H9 (cell line): ENCODE results near the gene SWAP70. TPM values are rescaled to one million over a fixed set of nuclear protein-coding genes. Genes with fewer than 3 reads are reported as not detected.

Source experiments
- DNase-seq: peaks from one replicate; pipeline ENCODE4 v3.0.0-alpha.2; 2017
- H2AFZ ChIP-seq: one replicate; pipeline ENCODE4 v1.6.1; 2013; ENCODE audit warnings: mild to moderate bottlenecking, low read length, control low read depth, moderate library complexity
- H2AK5ac ChIP-seq: 2 replicates; pipeline ENCODE4 v1.6.1; 2013; ENCODE audit warnings: low read length, control low read depth, mixed read lengths; ENCODE audit not compliant: insufficient read length
- H2BK120ac ChIP-seq: one replicate; pipeline ENCODE4 v1.6.1; 2013; ENCODE audit warnings: low read depth, mild to moderate bottlenecking, low read length, control low read depth, inconsistent platforms; ENCODE audit not compliant: poor library complexity, severe bottlenecking
- H2BK12ac ChIP-seq: 2 replicates; pipeline ENCODE4 v1.6.1; 2013; ENCODE audit warnings: low read length, control low read depth, mixed read lengths, low read depth; ENCODE audit not compliant: insufficient read length
- H2BK15ac ChIP-seq: 2 replicates; pipeline ENCODE4 v1.6.1; 2013; ENCODE audit warnings: low read depth, low read length, control low read depth
- H2BK20ac ChIP-seq: one replicate; pipeline ENCODE4 v1.6.1; 2013; ENCODE audit warnings: low read depth, mild to moderate bottlenecking, low read length, control low read depth, inconsistent platforms; ENCODE audit not compliant: poor library complexity, severe bottlenecking
- H2BK5ac ChIP-seq: 2 replicates; pipeline ENCODE4 v1.6.1; 2013; ENCODE audit warnings: low read length, control low read depth, mixed read lengths; ENCODE audit not compliant: insufficient read length
- H3K14ac ChIP-seq: 2 replicates; pipeline ENCODE4 v1.6.1; 2013; ENCODE audit warnings: low read length, control low read depth; ENCODE audit not compliant: insufficient read depth
- H3K18ac ChIP-seq: 2 replicates; pipeline ENCODE4 v1.6.1; 2013; ENCODE audit warnings: low read depth, mild to moderate bottlenecking, mixed read lengths, low read length, control low read depth; ENCODE audit not compliant: insufficient read length
- H3K23ac ChIP-seq: 2 replicates; pipeline ENCODE4 v1.6.1; 2013; ENCODE audit warnings: low read length, control low read depth, mixed read lengths, low read depth; ENCODE audit not compliant: insufficient read length
- H3K23me2 ChIP-seq: 2 replicates; pipeline ENCODE4 v1.6.1; 2013; ENCODE audit warnings: low read depth, mild to moderate bottlenecking, mixed read lengths, low read length, control low read depth; ENCODE audit not compliant: insufficient read length, poor library complexity, severe bottlenecking
- H3K27ac ChIP-seq: 2 replicates; pipeline ENCODE4 v1.5.1; 2013; ENCODE audit warnings: low read length, control low read depth, mixed read lengths, low read depth; ENCODE audit not compliant: insufficient read length
- H3K27me3 ChIP-seq: 2 replicates; pipeline ENCODE4 v1.6.1; 2013; ENCODE audit warnings: low read length, control low read depth, inconsistent platforms; ENCODE audit not compliant: insufficient read depth
- H3K4ac ChIP-seq: 2 replicates; pipeline ENCODE4 v1.6.1; 2013; ENCODE audit warnings: low read depth, mild to moderate bottlenecking, control low read depth, inconsistent platforms, low read length, moderate library complexity
- H3K4me1 ChIP-seq: 2 replicates; pipeline ENCODE4 v1.6.1; 2013; ENCODE audit warnings: low read length, control low read depth, inconsistent platforms; ENCODE audit not compliant: insufficient read depth
- H3K4me2 ChIP-seq: 2 replicates; pipeline ENCODE4 v1.6.1; 2013; ENCODE audit warnings: low read length, control low read depth, mixed read lengths; ENCODE audit not compliant: insufficient read length, insufficient read depth
- H3K56ac ChIP-seq: 2 replicates; pipeline ENCODE4 v1.6.1; 2013; ENCODE audit warnings: low read depth, mild to moderate bottlenecking, mixed read lengths, low read length, control low read depth; ENCODE audit not compliant: insufficient read length
- H3K79me1 ChIP-seq: 2 replicates; pipeline ENCODE4 v1.6.1; 2013; ENCODE audit warnings: low read depth, mild to moderate bottlenecking, moderate library complexity, low read length, control low read depth, inconsistent platforms; ENCODE audit not compliant: insufficient read depth, poor library complexity, severe bottlenecking
- H3K79me2 ChIP-seq: 2 replicates; pipeline ENCODE4 v1.6.1; 2013; ENCODE audit warnings: low read length, control low read depth, inconsistent platforms; ENCODE audit not compliant: insufficient read depth
- H3K9ac ChIP-seq: 2 replicates; pipeline ENCODE4 v1.6.1; 2013; ENCODE audit warnings: low read length, control low read depth, mixed read lengths; ENCODE audit not compliant: insufficient read length; ENCODE audit errors: extremely low read depth
- H3K9me3 ChIP-seq: one replicate; pipeline ENCODE4 v1.6.1; 2013; ENCODE audit warnings: low read depth, low read length, inconsistent platforms; ENCODE audit not compliant: control insufficient read depth
- H3T11ph ChIP-seq: one replicate; pipeline ENCODE4 v1.6.1; 2013; ENCODE audit warnings: mild to moderate bottlenecking, low read length, control low read depth, inconsistent platforms
- H4K20me1 ChIP-seq: one replicate; pipeline ENCODE4 v1.6.1; 2013; ENCODE audit not compliant: control insufficient read depth, insufficient read length, insufficient read depth
- H4K5ac ChIP-seq: 2 replicates; pipeline ENCODE4 v1.6.1; 2013; ENCODE audit warnings: low read depth, mild to moderate bottlenecking, mixed read lengths, low read length, control low read depth; ENCODE audit not compliant: insufficient read length
- H4K8ac ChIP-seq: replicated peaks from 2 replicates; pipeline ENCODE4 v1.6.1; 2013; ENCODE audit warnings: low read length, control low read depth, mixed read lengths, low read depth; ENCODE audit not compliant: insufficient read length
- H4K91ac ChIP-seq: 2 replicates; pipeline ENCODE4 v1.6.1; 2013; ENCODE audit warnings: low read depth, mild to moderate bottlenecking, moderate library complexity, mixed read lengths, low read length, control low read depth; ENCODE audit not compliant: insufficient read length
- H3K27ac Mint-ChIP-seq, 3 experiments: 2 replicates in 2 of 3; 3 replicates in 1 of 3; pipeline ENCODE4 v1.8.0; 2020 to 2021; ENCODE audit warnings: mixed read lengths in 3 of 3, mild to moderate bottlenecking in 1 of 3, moderate library complexity in 1 of 3
- H3K27me3 Mint-ChIP-seq: 2 replicates; pipeline ENCODE4 v1.8.0; 2021; ENCODE audit warnings: low read depth, mild to moderate bottlenecking, moderate library complexity, mixed read lengths
- H3K36me3 Mint-ChIP-seq, 3 experiments: 2 replicates in 2 of 3; 3 replicates in 1 of 3; pipeline ENCODE4 v1.8.0; 2020 to 2021; ENCODE audit warnings: low read depth in 3 of 3, mixed read lengths in 3 of 3; ENCODE audit not compliant: insufficient read depth in 1 of 3
- H3K4me1 Mint-ChIP-seq, 2 experiments: 2 replicates each; pipeline ENCODE4 v1.8.0; 2020; ENCODE audit warnings: mixed read lengths in 2 of 2
- H3K4me3 Mint-ChIP-seq, 2 experiments: 2 replicates in 1 of 2; 3 replicates in 1 of 2; pipeline ENCODE4 v1.8.0; 2020 to 2021; ENCODE audit warnings: mild to moderate bottlenecking in 2 of 2, mixed read lengths in 2 of 2, moderate library complexity in 1 of 2
- H3K9me3 Mint-ChIP-seq, 2 experiments: 2 replicates in 1 of 2; 3 replicates in 1 of 2; pipeline ENCODE4 v1.8.0; 2020; ENCODE audit warnings: mild to moderate bottlenecking in 2 of 2, mixed read lengths in 2 of 2, moderate library complexity in 1 of 2
- total RNA-seq: library from RNA; stranded (reverse); gene quantifications from 2 replicates; pipeline ENCODE4 v1.2.1, GENCODE V29; 2021
- TF ChIP-seq, protein P1 (sequence below): fragments of 200-600 bp; sonication (generic); conservative IDR thresholded peaks from 3 replicates; pipeline ENCODE4 v1.8.0; 2021; ENCODE audit warnings: antibody characterized with exemption, mild to moderate bottlenecking

The SWAP70 gene
- total RNA-seq, 1 experiment from 2014 or later = 34.4 TPM

- Histone ChIP-seq H2BK120ac (no peak overlapping the region), H3K4me1 (no peaks in the 10 kb centered on the region), H4K5ac (no peak overlapping the region), H3K9ac (no peak overlapping the region), H3K79me2 (no peaks in the 10 kb centered on the region), H3K23ac (no peak overlapping the region), H2BK15ac (no peak overlapping the region), H2BK20ac (no peak overlapping the region), H3K4me2 (no peak overlapping the region), H3K56ac (no peak overlapping the region), H3K9me3 (no peaks in the 10 kb centered on the region), H4K8ac (no peak overlapping the region), H2BK12ac (no peak overlapping the region), H2AK5ac (no peak overlapping the region), H4K20me1 (no peaks in the 10 kb centered on the region), H3K4ac (no peak overlapping the region), H2AFZ (no peak overlapping the region), H3K27me3 (no peaks in the 10 kb centered on the region), H3K27ac (no peak overlapping the region), H2BK5ac (no peak overlapping the region), H3T11ph (no peak overlapping the region), H3K14ac (no peak overlapping the region), H3K23me2 (no peaks in the 10 kb centered on the region), H4K91ac (no peak overlapping the region), H3K79me1 (no peaks in the 10 kb centered on the region), H3K18ac (no peak overlapping the region)
- Mint-ChIP-seq H3K4me1 (no peaks in the 10 kb centered on the region), H3K27ac (no peak overlapping the region), H3K9me3 (no peaks in the 10 kb centered on the region), H3K4me3 (no peak overlapping the region), H3K36me3 (no peaks in the 10 kb centered on the region), H3K27me3 (peaks cover 2% of the 10 kb centered on the region)
- TF ChIP-seq, protein P1, sequence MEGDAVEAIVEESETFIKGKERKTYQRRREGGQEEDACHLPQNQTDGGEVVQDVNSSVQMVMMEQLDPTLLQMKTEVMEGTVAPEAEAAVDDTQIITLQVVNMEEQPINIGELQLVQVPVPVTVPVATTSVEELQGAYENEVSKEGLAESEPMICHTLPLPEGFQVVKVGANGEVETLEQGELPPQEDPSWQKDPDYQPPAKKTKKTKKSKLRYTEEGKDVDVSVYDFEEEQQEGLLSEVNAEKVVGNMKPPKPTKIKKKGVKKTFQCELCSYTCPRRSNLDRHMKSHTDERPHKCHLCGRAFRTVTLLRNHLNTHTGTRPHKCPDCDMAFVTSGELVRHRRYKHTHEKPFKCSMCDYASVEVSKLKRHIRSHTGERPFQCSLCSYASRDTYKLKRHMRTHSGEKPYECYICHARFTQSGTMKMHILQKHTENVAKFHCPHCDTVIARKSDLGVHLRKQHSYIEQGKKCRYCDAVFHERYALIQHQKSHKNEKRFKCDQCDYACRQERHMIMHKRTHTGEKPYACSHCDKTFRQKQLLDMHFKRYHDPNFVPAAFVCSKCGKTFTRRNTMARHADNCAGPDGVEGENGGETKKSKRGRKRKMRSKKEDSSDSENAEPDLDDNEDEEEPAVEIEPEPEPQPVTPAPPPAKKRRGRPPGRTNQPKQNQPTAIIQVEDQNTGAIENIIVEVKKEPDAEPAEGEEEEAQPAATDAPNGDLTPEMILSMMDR = no peak
- DNase-seq = no peak
Measured at GRCh38 chr11:9656864-9657263, 7.0 kb upstream of the SWAP70 start.
